Measurements from ENCODE around the gene RBM20.
A peak's percentile ranks its signal among the peaks of the same experiment; 100 is the strongest.
"Not testable (repeated sequence)": the region's sequence is repeated elsewhere in the genome, so short reads cannot be mapped to it uniquely, and the experiment has no call there.

The RBM20 gene

DNA sequence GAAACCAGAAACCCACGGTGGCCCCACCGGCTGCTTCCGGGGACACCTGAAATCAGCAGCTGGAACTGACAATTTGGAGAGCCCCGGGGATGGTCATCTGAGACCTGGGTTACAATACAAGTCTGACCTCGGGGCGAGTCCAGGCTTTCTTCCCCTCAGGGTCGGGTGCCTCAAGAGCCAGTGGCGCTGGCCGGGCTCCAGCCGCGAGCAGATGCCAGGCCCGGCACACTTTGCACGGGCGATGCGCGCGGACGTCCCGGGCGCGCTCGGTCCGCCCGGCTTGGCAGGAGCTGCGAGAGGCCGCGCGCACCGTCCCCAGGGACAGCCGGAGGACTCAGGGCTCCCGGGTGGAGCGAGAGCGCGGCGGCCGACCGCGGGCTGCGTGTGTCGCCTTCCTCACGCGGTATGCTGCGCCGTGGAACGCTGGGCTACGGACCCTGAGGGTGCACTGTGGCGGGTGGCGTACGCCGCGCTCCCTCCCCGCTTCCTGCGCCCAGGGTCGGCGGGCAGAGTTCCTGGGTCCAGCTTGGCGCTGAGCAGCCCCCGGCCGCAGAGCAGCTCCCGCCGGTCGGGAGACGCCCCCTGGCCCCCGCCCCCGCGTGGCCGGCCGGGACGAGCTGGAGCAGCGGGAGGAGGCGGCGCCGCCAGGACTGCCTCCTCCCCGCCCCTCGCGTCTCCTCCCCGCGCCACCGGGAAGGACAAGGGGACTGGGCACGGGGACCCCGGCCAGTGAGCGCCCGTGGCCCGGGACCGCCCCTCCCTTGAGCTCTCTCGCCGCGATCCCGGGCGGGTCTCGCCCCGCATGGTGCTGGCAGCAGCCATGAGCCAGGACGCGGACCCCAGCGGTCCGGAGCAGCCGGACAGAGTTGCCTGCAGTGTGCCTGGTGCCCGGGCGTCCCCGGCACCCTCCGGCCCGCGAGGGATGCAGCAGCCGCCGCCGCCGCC lies at the start of gene RBM20:
TSS of gene RBM20 (plus strand) at position 684 of the 945 bp plus-strand sequence. CDS start at position 803, 119 bp downstream.
- no peak for DNase-seq (ENCODE audit: low read depth in 2 of 2)

- no peak for DNase-seq (ENCODE audit: low read depth in 2 of 2)
These were observed 46.7 kb upstream of the RBM20 start for GRCh38 chr10:110597476-110597875.

DNA sequence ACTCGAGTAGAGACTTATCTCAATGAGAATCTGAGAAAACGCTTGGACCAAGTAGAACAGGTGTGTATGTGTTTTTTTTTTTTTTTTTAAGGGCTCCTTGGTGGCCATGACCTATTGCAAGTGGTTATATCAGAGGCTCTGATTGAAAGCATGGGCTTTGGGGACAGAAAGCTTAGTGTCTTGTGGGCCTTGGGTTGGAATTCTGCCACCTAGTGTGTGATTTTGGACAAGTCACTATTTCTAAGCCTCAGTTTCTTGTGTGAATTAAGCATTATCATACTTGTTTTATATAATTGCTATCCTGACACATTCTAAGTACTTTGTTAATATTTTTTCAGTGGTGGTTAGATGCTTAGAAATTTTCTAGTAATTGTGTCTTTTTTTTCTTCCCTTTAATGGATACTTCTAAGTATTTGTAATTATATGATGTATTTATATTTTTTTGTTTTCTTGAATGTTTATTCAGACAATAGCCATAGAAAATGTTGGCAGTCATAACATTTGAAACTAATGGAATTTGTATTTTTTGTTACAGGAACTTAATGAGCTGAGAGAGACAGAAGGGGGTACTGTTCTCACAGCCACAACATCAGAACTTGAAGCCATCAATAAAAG lies 43.5 kb upstream of the RBM20 start:
- no peak for DNase-seq (ENCODE audit: low read depth in 2 of 2)

- DNase-seq (ENCODE audit: low read depth in 2 of 2): no peak
These were observed 42.6 kb upstream of the RBM20 start for GRCh38 chr10:110601581-110601980.

DNA sequence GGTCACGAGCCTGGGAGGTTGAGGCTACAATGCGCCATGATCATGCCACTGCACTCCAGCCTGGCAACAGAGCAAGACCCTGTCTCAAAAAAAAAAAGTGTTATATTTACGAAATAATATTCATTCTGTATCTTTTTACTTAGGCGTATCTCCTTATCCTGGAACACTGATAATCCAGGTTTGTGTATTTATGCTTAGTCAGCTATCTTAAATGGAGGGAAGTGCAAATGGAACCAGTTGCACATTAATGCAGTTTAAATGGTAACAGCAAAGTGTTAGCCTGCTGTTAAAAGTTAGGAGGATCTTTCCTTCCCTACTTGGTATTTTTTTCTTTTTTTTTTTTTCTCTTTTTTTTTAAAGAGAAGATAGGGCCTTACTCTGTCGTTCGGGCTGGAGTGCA lies 36.0 kb upstream of the RBM20 start:
- DNase-seq (ENCODE audit: low read depth in 2 of 2): no peak

DNA sequence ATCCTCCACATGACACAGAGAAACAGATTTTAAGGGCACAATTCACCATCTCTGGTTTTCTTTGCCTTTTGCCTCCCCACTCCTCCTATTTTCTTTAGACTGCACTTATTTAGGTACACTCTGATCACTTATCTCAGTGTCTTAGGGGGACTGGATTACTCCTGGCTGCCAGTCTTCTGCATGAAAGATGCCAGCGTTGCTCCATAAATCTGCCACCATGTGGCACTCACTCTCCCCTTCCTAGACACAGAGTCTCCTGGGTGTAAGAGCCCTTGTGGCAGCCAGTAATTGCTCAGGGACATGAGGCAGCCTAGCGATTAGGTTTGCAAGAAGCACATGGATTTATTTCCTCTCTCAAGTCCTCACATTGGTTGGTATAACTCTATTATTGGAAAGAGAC lies 34.5 kb upstream of the RBM20 start:
- DNase-seq (ENCODE audit: low read depth in 2 of 2): no peak

DNA sequence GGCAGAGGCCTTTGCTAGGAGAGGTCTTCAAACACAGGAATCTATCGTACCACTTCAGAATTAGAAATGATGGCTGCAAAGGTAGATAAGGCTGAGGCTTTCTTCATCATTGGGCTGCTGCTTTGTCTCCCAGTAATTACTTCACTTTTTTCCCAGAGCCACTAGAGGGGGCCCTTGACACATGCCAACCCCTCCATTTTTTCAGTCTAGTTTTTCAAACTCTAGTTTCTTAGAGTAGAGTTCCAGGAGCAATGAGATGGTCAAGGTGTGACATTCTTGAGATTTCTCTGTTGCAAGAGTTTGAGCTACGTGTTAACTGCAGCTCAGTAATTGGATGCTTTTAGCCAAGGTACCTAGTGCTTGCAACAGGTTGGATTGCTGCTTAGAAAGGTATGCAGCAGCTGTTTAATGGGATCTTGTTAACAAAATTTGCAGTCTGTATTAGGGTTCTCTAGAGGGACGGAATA lies 33.8 kb upstream of the RBM20 start:
- DNase-seq (ENCODE audit: low read depth in 2 of 2): peak in 1 of 2 donors; percentile 14

DNA sequence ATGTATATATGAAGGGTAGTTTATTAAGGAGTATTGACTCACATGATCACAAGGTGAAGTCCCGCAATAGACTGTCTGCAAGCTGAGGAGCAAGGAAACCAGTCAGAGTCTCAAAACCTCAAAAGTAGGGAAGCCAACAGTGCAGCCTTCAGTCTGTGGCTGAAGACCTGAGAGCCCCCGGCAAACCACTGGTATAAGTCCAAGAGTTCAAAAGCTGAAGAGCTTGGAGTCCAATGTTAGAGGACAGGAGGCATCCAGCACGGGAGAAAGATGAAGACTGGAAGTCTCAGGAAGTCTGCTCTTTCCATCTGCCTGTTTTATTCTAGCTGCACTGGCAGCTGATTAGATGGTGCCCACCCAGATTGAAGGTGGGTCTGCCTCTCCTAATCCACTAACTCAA lies 33.4 kb upstream of the RBM20 start:
- DNase-seq (ENCODE audit: low read depth in 2 of 2): not testable (repeated sequence)

GRCh38 chr10:110612087-110612486 lies 32.0 kb upstream of the RBM20 start:
- no peak for DNase-seq (ENCODE audit: low read depth in 2 of 2)

- DNase-seq (ENCODE audit: low read depth in 2 of 2): no peak
These were observed 31.5 kb upstream of the RBM20 start for GRCh38 chr10:110612629-110613028.

- no peak for DNase-seq (ENCODE audit: low read depth in 2 of 2)
These were observed 30.7 kb upstream of the RBM20 start for GRCh38 chr10:110613341-110613995.

DNA sequence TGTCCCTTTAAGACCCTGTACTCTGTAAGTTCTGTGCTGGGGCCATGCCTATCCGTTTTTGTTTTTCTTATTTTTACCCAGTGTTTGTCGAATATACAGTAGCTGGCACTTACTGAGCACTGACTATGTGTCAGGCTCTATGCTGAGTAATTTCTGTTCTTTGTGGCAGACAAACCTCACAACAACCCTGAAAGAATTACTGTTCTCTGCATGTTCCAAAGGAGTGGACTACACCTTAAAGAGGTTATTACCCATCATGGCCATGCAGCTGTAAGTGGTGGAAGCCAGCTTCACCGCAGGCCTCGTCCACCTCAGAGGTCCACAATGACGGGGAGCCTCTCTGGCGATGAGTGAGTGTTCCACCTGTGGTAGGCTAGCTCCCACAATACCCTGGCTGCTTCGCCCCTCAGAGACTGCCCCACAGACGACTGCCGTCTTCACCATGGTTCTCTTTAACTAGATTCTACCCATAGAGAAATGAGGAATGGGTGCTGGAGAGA lies 30.1 kb upstream of the RBM20 start:
- no peak for DNase-seq (ENCODE audit: low read depth in 2 of 2)

DNA sequence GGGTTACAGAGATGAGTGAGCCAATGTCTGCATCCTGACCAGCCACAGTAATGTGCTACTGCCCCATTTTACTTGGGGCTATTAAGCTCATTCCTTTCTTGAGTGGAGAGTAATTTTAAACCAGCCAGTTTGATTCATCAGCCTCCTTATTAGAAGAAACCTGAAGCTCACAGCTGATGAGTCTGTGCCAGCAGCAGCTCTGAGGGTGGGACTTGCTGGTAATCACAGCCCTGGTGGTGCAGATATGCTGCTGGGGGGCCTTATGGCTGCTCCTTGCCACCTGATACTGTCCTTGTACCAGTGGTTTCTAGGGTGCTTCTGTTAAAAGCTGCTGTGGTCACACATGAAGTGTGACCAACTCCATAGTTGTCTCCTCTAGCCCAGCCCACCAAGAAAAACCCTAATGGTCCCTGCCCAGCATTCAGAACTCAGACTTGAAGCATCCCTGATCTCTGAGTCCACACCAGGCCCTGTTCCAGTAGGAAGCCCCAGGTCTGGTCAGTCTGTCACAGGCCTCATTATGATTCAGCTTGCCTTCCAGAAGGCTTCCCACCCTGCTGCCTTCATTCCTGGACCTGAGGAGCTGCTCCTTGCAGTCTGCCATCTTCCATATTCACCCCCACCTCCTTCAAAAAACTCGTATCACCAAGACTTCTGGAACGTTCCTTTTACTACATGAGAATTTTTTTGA lies 28.9 kb upstream of the RBM20 start:
- no peak for DNase-seq (ENCODE audit: low read depth in 2 of 2)

DNA sequence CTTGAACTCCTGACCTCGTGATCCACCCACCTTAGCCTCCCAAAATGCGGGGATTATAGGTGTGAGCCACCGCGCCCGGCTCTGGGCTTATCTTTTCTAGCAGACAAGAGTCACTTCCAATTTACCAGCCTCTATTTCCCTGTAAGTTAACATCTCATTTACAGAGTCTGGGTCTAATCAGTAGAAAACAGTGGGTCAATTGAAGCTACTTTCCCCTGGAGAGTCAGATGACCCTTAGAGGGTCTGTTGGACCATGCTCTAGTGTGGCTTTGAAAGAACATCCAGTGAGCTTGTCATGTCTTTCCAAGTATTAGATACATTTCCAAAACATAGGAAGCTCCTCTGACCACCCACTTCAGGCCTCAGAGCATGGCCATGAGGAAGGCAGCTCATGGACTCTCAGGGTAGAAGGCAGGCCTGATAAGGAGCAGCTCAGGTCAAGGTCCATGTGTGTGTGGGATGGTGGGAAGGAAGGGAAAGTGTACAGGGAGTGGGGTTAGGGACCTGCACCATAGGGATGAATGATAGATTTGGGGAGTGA lies 27.6 kb upstream of the RBM20 start:
- no peak for DNase-seq (ENCODE audit: low read depth in 2 of 2)

DNA sequence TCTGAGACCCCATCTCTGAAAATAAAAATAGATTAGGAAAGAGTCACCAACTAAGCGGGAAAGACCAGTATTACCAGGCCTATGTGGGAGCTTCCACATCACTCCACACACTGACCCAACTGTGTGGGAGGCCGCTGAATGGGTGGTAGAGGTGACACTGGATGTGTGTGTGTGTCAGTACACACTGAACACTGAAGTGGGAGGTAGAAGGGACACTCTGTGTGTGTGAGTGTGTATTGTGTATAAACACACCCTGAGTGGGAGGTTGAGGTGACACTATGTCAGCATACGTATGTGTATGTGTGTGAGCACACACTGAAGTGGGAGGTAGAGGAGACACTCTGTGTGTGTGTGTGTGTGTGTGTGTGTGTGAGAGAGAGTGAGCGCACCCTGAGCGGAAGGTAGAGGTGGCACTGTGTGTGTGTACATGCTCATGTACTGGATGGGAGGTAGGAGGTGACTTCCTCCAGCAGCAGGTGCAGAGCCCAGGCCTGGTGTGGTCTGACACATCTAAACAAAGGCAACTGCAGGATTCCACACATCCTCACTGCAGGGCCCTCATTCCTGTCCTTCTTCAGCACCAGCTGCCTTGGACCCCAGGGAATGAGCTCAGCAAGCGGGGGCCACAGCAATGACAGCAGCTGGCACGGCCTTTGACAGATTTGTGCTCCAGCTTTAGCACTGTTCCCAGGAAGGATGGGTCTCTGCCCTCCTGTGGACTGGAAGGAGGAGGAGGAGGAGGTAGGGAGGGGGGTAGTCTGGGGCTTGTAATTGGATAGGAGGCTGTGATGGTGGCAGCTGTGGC lies 26.5 kb upstream of the RBM20 start:
- no peak for DNase-seq (ENCODE audit: low read depth in 2 of 2)

DNA sequence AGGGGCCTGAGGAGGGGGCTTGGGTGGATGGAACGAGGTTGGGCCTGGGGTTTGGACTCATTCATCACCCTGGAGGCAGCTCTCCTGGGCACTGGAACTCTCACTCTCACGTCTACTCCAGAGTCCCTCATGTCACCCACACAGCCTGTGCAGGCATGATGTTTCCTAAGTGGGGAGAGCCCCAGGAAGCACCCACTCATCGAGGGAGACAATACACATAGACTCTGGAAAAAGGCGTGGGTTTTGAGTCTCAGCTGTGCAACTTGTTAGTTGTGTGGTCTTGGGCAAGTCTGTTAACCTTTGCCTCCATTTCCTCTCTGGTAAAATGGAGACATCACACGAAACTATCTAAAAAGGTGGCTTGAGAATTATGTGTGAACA lies 25.9 kb upstream of the RBM20 start:
- no peak for DNase-seq (ENCODE audit: low read depth in 2 of 2)

DNA sequence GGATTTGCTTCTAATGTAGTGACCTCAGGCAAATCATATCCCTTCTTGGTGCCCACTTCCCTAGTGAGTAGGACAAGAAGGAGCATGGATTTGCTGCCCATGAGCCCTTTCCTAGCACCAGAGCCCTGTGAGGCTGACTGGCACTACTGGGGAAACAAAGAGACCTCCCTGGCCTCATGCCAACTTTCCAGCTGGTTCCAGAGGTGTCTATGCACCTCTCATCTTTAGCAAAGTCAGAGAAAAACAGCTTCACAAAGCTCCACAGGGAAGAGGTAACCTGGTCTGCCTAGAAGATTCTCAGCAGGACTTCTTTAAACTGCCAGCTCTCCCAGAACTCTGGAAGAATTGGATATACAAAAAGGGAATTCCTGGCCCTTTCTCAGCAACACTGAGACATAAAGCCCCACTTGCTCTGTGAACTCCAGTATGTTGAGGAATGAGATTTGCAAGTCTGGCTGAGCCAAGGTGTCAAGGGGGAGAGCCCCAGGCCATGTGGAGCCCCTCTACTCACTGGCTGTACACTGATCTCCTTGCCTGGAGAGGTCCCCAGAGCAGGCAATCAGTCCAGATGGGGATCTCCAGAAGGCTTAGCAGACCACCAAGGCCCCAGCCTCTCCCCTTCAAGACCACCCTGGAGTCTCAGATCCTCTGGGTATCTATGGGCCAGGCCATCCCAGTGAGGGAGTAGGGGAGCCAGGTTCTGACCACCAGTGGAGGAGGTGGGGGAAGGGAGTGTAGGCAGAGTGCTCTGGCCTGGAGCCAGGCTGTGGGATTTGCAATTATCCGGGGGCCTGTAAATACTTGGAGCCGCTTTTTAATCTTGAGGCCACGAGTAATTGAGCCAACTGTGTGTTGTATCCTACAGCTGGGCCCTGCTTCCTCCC lies 24.4 kb upstream of the RBM20 start:
- no peak for DNase-seq (ENCODE audit: low read depth in 2 of 2)

GRCh38 chr10:110620398-110620719 lies 23.8 kb upstream of the RBM20 start:
- no peak for DNase-seq (ENCODE audit: low read depth in 2 of 2)

- not testable (repeated sequence) for DNase-seq (ENCODE audit: low read depth in 2 of 2)
These were observed 20.8 kb upstream of the RBM20 start for GRCh38 chr10:110623316-110623715.
